Ammon's horn (tissue), 1 donor: ENCODE data around the gene ANK3.
A peak's percentile ranks its signal among the peaks of the same experiment; 100 is the strongest.

Experiments
- DNase-seq: peaks from one replicate; pipeline ENCODE4 v3.0.0-alpha.2; 2016; ENCODE audit warnings: low spot score

ANK3 gene

DNA sequence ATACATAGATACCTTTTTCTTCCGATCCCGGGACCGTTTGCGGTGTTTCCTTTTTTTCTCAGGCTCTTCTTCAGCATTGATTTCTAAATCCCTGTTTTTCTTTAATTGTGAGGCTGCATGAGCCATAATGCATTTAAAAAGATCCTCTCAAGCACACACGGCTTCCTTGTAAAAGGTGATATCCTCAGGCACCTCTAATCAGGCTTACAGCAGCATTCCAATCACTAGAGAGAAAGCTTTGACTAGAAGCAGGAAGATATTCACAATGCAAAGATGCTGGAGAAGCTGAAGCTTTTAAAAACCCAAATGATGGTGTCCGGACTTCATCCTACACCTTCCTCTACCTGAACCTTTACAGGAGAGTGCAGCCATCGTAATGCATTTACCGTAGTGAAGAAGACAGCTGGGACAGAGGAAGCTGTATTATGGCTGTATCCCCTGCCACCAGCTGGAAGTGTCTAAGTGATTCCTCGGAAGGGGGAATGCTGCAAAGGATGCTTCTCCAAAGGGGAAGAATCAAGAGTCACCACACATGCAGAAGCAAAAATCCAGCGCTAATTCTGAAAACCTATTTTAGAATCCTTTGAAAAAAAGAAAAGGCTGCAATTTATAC, at the start of gene ANK3:
Gene ANK3 (minus strand): TSS at position 463 of the 613 bp plus-strand sequence. CDS start 337 bp downstream, at position 126.
- DNase-seq = peak; percentile 61

DNA sequence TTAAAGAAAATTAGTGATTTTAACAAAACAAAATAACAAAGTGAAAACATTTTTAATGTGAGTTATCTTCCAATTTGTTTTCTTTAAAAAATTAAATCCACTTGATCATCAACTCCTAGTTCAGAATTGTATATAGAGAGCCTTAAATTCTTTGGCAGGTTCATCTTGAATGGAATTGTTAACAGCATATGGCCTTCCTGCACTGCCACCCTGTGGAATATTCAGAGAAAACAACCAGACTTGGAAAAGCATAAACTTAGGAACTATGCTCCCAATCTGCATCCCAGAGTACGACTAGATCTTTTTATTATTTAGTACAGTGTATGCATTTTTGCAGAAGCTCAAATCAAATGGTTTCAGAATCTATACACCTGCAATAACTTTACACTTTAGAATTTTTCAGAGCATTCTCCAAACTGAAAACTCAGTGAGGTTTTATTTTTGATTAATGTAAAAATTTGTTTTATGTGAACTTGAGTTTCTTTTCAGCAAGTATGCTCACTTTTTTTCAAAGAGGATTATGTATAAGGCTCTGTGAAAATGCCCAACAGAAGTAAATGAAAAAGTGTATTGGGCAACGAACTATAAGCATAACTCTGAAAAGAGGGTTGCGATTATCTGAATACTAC, 44.9 kb upstream of the ANK3 start:
- DNase-seq = peak; percentile 88

DNA sequence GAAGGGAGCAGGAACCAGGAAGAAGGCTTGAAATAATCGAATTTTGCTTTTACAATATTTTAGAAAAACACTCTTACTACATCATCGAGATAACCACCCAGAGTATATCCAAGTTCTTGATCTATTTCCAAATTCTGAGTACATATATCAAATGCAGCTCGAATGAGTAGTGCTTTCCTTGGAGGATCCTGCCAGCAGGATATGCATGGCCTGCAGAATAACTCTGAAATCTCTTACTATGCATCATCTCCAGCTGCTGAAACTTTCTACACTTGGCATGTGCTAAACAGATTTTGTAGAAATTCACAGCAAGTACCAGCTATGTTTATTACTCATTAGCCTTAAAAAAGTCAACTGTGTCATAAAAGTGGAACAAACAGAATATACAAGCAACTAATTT, 44.0 kb upstream of the ANK3 start:
- DNase-seq = no peak

DNA sequence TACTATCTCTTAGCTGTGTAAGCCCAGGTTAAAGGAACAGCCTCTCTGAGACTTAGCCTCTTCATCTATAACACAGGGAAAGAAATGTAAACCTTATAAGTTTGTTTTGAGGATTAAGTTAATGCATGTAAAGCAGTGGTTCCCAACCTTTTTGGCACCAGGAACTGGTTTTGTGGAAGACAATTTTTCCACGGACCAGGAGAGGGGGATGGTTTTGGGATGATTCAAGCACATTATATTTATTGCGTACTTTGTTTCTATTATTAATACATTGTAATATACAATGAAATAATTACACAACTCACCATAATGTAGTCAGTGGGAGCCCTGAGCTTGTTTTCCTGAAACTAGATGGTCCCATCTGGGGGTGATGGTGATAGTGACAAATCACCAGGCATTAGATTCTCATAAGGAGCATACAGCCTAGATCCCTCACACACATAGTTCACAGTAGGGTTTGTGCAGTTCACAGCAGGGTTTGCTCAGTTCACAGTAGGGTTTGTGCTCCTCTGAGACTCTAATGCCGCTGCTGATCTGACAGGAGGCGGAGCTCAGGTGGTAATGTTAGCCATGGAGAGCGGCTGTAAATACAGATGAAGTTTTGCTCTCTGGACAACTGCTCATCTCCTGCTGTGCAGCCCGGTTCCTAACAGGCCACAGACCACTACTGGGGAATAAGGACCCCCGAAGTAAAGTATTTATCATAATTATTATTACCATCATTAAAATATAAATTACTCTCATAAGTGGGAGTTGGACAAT, 41.3 kb upstream of the ANK3 start:
- no peak for DNase-seq

DNA sequence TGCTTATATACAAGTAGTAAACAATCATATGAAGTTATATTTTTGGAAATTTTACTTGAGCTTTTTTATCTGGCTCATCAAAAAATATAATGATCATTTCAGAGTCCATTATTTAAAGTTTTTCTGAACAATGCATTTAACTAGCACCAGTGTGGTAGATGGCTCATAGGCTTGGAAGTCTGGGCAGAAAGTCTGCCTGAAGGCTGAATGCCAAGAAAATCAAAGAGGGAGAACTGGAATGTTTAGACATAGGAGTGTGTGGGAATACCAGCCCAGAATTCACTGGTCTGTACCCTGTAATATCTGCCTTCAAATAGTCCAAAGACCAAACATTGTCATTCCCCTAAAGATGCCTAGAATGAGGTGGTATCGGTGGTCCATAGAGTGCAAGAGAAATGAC, 40.3 kb upstream of the ANK3 start:
- no peak for DNase-seq

DNA sequence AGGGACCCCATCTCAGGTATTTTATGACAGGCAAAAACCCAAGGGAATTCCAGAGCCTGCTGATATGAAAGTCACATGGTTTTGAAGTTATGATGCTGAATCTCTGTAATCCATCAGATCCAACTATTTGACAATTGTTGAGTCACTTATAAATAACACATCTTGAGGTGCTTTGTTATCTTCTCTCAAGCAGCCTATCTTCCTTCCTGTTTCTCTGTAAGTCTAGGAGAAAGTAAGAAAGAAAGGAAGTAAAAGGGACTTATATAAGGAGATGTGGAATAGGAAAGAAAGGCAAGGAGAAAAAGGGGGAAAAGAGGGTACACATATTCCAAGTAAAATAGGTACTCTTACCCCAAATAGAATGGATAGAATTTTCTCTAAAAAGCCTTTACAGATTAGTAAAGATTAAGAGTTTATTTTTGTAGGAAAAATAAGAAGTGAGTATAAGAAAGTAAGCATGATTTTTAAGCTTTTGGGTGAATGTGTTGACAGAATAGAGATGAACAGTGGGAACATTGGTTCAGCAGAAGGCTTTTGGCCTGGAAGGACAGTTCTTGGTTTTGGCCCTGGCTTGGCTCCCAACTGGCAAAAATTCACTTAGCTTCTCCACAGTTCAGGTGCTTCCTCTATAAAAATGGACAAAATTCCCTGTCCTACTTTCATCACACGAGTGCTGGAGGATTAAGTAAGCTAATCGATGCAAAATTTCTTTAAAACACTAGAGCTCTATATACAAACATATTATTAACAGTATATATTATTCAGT, 39.6 kb upstream of the ANK3 start:
- DNase-seq = no peak

DNA sequence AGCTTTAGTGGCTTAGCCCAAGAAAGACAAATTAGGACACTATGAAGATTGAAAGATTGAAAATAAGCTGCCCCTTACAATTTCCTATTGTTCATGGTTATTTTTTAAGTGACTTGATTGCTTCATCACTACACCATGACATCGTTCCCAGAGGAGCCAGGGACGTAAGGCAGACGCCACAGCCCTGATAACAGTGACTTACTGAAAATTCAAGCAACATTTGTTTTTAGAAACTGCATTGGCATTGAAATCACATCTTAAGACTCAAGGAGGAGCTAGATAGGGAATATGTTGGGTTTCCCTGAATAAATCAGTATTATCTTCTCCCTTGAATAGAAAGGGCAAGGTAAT, 38.7 kb upstream of the ANK3 start:
- DNase-seq = no peak

DNA sequence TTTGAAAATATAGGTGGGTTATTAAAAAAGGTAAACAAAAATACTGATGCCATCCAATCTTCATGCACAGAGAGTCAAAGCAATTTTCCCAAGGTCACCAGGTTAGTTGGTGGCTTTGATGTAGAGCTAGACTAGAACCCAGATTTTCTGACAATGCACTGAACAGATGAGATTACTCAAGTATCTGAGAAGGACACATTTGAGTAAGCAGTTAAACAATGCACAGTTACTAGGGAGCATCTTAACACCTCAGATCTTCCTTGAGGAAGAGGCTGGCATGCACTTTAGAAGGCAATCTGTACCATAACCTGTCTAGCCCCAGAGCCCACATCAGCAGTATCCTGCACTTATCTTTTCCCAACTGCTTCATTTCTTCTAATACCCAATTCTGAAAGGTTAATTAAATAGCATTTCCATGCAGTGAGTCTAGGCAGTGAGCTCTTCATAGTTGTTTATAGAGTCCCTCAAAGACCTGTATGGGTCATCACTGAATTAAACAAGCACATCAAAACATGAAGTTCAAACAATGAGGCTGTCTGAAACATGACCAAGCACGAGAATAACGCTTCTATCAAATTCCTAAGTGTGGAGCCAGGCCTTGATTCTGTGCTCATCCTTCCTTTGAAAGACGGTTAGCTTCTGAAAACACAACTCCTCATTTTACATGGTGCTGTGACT, 38.2 kb upstream of the ANK3 start:
- no peak for DNase-seq

DNA sequence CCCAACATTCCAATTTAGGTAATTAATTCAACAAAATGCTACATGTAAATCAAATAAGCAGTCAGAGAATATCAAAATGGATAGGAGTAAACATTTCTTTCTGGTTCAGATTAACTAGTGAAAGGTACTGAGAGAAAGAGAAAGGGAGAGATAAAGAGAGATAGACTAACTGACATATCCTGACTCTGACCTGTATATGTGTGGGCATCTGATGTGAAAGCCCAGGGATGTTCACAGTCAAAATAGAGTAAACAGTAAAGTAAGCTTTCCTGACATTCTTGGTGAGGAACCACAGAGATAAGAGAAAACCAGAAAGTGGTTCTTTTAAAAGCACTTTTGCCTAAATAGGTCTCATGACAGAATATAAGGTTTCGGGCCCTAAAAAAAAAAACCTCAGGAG, 37.5 kb upstream of the ANK3 start:
- no peak for DNase-seq

DNA sequence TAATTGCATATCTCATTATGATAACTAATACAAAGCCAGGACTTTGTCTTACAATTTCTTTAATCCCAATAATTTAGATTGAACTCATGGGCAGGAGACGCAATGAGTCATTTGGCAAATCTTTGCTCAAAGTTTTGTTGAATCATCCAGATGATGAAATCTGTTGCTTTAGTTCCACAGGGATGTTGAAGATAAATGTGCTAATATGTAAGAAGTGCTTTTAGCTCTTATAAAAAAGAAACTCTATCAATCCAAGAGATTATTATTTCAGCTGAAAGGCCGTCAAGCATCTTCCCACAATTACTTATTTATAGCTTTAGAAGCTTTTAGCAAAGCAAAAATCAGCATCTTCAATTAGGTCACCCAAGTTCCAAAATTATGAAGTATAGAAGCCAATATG, 36.8 kb upstream of the ANK3 start:
- no peak for DNase-seq

DNA sequence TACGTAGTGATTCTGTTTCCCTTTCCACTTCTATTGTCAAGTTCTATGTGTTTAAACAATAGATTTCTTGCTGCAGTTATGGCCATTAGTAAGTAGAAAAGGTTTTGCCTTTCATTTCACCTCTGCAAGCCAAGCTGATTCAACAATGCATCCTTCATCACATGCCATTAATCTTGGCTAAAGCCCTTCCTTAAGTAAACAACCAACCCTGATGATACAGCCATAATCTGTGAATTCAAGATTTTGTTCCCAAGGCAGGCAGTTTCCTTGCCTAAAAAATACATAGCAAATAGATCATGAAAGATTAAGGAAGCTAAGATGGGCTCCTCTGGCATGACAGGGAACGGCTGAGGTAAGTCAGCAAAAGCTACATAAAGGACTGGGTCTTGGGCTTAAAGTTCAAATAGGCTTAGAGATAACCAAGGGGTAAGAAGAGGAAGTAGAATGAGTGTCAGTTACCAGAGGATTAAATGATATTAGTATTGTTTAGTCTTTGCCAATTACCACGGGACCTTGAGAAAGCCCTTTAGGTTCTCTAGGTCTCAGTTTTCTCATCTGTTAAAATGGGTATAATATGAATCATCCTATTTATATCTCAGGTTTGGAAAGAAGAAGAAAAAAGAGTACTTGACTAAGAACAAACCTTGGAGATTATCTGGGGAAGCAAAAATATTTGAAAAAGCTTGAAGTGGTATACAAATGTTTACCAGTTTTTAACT, 35.9 kb upstream of the ANK3 start:
- DNase-seq = no peak

DNA sequence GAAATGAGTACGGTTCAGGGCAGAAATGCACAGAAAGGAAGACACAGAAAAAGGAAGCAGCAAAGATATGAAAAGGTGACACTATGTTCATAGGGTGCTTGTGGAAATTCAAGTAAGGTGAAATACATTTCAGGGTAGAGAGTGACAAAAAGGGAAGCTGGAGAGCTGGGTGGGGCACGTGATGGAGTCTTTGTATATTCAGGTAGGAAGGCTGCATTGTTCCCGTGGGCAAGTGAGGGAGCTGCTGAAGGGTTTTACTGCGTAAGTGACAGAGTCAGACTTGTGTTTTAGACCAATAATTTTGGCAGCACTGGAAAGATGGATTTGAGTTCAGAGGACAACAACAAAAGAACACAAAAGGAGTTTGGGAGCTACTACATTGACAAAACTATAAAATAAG, 35.3 kb upstream of the ANK3 start:
- no peak for DNase-seq

DNA sequence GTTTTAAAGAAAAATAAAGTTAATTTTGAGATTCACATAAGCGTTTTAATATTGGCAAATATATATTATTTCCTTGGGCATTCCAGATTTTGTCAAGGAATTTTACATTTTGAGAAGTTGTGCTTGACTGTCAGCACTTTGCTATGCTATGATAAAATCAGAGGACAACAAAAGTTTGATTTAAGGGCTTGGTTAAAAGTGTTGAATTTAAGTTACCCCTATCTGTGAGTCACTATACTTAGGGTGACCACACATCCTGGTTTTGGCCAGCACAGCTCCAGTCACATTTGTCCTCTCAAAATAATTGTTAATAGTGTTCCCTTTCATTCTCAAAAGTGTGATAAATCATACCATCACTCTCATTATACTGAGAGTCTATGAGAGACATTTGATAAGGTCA, 34.2 kb upstream of the ANK3 start:
- DNase-seq = no peak

DNA sequence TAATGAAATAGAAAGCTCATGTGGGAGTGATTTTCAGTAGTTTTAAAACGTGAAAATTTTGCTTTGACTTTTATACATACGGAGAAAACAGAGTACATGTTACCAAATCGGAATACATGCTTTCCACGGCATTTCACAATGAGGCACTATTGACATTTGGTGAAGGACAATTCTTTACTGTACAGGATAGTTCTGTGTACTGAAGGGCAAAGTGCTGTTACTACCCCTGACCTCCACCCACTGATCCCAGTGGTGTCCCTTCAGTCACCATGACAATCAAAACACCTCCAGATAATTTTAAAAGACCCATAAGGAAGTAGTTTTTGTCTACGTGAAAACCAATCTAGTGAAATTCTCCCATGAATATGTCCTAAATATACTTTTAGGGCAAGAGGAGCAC, 33.1 kb upstream of the ANK3 start:
- DNase-seq = no peak

DNA sequence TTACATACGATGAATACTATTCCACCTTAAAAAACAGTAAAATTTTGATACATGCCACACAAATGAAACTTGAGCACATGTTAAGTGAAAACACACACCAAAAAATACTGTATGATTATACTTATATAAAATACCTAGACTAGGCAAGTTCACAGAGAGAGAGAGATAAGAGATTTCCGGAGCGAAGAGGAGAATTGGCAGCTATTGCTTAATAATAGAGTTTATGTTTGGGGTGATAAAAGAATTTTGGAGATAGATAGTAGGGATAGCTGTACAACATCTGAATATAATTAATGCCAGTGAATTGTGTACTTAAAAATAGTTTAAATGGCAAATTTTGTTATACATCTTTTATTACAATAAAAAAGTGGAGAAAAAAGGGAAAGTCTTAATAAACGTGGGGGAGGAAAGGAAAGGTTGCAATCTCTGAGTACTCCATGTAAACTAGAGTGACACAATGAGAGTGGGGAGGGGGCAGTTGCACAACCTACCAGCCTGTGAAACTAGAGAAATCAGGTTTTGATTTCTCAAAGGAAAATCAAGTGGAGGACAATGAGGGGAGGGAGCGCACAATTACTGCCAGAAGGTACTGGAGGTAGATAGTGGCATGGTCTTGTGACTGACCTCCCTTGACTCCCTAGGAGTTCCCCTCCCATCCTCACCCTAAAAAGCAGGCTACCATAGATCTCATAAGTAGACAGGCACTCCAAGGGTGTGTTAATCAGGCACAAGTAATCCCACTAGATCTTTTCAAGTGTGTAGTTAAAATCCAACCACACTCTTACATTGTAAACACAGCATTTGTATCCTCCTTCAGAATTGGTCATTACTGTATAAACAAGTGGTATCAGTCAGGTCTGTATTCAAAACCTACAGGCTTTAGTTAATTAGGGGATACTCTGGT, 31.6 kb upstream of the ANK3 start:
- DNase-seq = no peak

DNA sequence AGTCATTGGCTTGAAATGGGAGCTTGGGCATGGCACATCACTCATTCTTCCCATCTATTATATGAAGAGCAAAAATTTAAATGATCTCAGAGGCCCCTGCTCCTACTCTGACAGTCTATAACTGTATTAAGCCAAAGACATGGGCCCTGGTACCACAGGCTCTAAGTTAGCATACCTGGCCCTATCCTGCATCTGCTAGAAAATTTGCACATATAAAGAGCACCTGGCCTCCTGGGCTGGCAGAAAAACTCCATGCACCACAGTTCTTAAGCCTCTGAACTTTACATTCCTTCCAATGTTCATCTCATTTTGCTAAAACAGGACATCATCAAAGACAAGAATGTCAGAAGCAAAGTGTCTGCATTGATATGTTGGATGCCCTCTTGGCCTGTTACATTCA, 29.6 kb upstream of the ANK3 start:
- no peak for DNase-seq

DNA sequence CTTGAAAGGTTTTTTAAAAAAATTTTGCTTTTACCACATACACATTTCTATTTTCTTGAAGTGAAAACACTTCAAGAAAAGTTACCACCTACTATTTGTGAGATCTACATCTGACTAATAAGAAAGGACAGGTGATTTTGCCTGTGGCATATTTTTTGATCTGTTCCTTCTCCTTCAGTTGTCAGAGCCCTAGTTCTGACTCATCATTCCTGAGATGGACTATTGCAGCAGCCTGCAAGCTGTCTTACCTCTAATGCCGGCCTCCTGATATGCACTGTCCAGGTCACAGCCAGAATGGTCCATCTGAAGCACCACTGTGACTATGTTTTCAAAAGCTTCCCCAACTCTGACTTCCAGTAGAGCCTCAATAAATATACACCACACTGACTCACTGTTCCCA, 28.2 kb upstream of the ANK3 start:
- DNase-seq = no peak

DNA sequence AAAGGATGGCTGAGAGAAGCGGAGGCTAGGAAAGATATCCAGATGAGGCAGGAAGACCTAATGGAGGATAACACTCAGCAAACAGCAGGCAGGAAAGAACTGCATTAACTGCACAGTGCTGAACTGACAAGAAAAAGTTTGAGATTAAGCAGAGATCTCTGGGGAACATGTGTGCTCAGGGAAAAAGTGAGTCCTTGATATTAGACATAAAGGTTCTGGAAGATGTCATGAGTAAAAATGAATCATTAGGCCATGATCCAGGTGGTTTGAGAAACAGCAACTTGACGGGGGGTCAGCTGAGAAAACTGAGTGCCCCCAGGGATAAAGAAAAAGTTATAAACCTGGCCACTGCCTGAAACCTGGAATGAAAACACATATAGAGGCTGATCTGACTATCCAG, 27.3 kb upstream of the ANK3 start:
- DNase-seq = no peak

DNA sequence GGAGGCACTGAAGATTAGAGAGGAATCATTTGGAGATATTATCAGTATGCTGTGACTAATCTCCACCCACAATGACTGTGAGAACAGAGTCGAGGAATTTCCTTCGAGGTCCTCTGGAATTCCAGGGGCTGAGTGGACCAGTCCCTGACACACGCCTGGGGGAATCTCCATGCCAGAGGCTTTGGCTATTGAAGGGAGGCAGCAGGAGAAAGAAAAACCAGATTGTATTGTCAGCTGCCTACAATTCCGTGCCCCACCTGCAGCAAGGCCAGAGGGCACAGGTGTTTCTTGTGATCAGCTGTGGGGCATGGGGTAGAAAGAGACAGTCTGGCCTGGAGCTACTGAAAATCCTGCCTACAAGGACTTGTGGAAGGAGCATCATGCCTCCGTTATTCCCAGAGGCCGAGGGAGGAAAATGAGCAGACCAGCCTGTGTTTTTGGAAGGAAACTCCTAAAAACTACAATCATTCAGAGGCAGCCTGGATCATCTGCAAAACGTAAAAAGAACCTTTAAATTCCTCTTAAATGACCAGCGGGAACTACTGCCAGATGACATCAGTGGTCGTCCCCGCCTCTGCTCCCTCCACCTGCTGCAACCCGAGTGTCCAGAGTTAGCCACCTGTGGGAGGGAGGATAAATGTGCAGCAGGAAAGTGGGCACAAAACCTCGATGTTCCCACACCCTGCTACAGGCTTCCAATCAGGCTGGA, 25.4 kb upstream of the ANK3 start:
- no peak for DNase-seq

DNA sequence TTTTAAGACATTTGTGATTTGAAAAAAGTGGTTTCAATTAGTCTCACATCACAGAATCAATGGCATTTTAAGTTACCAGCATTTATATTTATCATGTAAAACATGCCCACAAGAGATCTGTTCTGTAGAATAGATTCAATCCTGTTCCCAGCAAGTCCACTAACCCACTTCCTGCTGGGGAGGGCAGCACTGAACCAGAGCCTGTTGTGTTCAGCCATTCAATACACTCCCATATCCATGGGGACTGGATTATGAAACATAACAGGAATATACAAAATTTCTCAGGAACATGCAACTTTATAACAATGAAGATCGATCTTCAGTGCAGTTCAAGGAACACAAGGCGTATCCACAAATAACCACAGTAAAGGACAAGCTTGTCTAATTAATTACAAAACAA, 24.4 kb upstream of the ANK3 start:
- no peak for DNase-seq
